ENCODE results near the gene FCER1G. TPM values are rescaled to one million over a fixed set of nuclear protein-coding genes. Genes with fewer than 3 reads are reported as not detected.

Gene FCER1G
- total and polyA plus RNA-seq, 9 of the 15 experiments (the other 6 are each of a cell fraction or from before 2014, with no cell fraction given) = 0.15 to 0.69 (median 0.31) TPM; not detected in 2

DNA sequence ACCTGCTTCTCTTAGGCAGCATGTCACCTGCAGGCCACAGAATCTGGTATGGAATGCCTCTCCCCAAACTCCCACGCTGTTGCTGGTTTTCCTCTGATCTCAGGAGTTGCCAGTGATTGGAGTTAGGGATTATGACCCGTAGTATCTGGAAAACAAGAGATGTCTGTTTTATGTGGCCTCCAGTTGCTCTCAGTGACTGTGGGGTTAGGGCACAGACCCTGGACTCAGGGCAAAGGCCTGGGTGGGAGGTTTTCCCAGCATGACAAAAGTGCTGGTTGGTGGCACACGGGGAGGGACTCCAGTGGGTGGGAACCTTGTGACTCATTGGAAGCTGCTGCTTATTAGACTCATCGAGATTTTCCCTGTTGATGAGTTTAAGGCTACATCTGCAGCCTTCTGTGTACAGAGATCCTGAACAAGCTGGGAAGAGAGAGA lies 23.0 kb downstream of the FCER1G start, which contains the start of gene NR1I3:
Gene NR1I3 (minus strand): TSS at position 165 of the 435 bp plus-strand sequence. CDS start 1,638 bp downstream, outside the sequence.
- Histone ChIP-seq H2AFZ (ENCODE audit: low read depth, low read length) (no peak within 1 kb of the TSS), H3K27ac (ENCODE audit: extremely low read depth, low read depth, low read length) (no peak within 1 kb of the TSS), H4K20me1 (replicated peaks; ENCODE audit: control insufficient read depth, insufficient read depth, low read length) (no peaks in the 10 kb centered on the region), H3K4me3 (no peak within 1 kb of the TSS), H3K79me2 (ENCODE audit: control insufficient read depth, insufficient read depth, low read length) (no peaks in the 10 kb centered on the region), H3K36me3 (ENCODE audit: control insufficient read depth, insufficient read depth, low read length) (no peaks in the 10 kb centered on the region), H3K4me1 (replicated peaks in 1 of 2; ENCODE audit: control insufficient read depth in 2 of 2, insufficient read depth in 2 of 2, low read length in 2 of 2) (peaks cover 14 to 15% of the 10 kb centered on the region in 2 experiments; a peak in 4 of 5 replicates), H3K4me2 (ENCODE audit: insufficient read depth, low read length) (no peak within 1 kb of the TSS), H3K9me3 (replicated peaks; ENCODE audit: control insufficient read depth, insufficient read depth, low read depth, low read length) (no peaks in the 10 kb centered on the region), H3K9me1 (ENCODE audit: control insufficient read depth, insufficient read depth, low read length) (no peaks in the 10 kb centered on the region), H3K9ac (ENCODE audit: insufficient read depth in 1 of 2, low read depth in 2 of 2, low read length in 2 of 2) (peak within 1 kb of the TSS in 1 of 2 experiments; percentile 50; a peak in 1 of 4 replicates), H3K27me3 (ENCODE audit: control insufficient read depth in 2 of 2, insufficient read depth in 2 of 2, low read length in 2 of 2) (no peaks in the 10 kb centered on the region)
- DNase-seq (ENCODE audit: extremely low read depth in 1 of 4, low spot score in 3 of 4) (no peak), ATAC-seq (no peak), FAIRE-seq (peak; percentile 93)
- 9% methylated on average over 4 of the region's 4 CpGs for WGBS (ENCODE audit: insufficient coverage, low coverage, missing lambda C conversion rate)
- ChIA-PET CTCF (ENCODE audit: low intra/inter-chr PET ratio) (no interaction called here), POLR2A (interaction anchor here (0.6 to 0.8 kb wide), 2 partner anchors 11 to 53 kb away, joined by 3 read pairs; no protein-coding TSS in a partner anchor)
- intact Hi-C loops (cut with micrococcal nuclease) = no loop called here
- in situ Hi-C loops (cut with MboI) = no loop called here
- no TSS peak for BruUV-seq (replicated peaks)
- TF ChIP-seq, protein P1, sequence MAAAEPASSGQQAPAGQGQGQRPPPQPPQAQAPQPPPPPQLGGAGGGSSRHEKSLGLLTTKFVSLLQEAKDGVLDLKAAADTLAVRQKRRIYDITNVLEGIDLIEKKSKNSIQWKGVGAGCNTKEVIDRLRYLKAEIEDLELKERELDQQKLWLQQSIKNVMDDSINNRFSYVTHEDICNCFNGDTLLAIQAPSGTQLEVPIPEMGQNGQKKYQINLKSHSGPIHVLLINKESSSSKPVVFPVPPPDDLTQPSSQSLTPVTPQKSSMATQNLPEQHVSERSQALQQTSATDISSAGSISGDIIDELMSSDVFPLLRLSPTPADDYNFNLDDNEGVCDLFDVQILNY (CRISPR knock-in tag; IDR thresholded peaks at IDR 0.05) = no peak
- TF ChIP-seq, protein P2, sequence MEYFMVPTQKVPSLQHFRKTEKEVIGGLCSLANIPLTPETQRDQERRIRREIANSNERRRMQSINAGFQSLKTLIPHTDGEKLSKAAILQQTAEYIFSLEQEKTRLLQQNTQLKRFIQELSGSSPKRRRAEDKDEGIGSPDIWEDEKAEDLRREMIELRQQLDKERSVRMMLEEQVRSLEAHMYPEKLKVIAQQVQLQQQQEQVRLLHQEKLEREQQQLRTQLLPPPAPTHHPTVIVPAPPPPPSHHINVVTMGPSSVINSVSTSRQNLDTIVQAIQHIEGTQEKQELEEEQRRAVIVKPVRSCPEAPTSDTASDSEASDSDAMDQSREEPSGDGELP (CRISPR knock-in tag; IDR thresholded peaks at IDR 0.05; ENCODE audit: borderline replicate concordance) = no peak
- TF ChIP-seq ZNF324 (CRISPR knock-in tag; IDR thresholded peaks at IDR 0.05) (no peak), MAFG (tag; conservative IDR thresholded peaks at IDR 0.05) (no peak), ELF1 (tag; IDR thresholded peaks at IDR 0.05) (no peak), ZNF699 (CRISPR knock-in tag; IDR thresholded peaks at IDR 0.05; ENCODE audit: insufficient replicate concordance) (no peak), CBFB (CRISPR knock-in tag; IDR thresholded peaks at IDR 0.05) (no peak), IFI16 (CRISPR knock-in tag; IDR thresholded peaks at IDR 0.05) (no peak), TCF7L2 (IDR thresholded peaks at IDR 0.05; ENCODE audit: low read depth, low read length) (no peak), ARID2 (IDR thresholded peaks at IDR 0.05) (no peak)
- TF ChIP-seq, protein P3, sequence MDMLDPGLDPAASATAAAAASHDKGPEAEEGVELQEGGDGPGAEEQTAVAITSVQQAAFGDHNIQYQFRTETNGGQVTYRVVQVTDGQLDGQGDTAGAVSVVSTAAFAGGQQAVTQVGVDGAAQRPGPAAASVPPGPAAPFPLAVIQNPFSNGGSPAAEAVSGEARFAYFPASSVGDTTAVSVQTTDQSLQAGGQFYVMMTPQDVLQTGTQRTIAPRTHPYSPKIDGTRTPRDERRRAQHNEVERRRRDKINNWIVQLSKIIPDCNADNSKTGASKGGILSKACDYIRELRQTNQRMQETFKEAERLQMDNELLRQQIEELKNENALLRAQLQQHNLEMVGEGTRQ (CRISPR knock-in tag; IDR thresholded peaks at IDR 0.05) = no peak
- TF ChIP-seq, protein P4, sequence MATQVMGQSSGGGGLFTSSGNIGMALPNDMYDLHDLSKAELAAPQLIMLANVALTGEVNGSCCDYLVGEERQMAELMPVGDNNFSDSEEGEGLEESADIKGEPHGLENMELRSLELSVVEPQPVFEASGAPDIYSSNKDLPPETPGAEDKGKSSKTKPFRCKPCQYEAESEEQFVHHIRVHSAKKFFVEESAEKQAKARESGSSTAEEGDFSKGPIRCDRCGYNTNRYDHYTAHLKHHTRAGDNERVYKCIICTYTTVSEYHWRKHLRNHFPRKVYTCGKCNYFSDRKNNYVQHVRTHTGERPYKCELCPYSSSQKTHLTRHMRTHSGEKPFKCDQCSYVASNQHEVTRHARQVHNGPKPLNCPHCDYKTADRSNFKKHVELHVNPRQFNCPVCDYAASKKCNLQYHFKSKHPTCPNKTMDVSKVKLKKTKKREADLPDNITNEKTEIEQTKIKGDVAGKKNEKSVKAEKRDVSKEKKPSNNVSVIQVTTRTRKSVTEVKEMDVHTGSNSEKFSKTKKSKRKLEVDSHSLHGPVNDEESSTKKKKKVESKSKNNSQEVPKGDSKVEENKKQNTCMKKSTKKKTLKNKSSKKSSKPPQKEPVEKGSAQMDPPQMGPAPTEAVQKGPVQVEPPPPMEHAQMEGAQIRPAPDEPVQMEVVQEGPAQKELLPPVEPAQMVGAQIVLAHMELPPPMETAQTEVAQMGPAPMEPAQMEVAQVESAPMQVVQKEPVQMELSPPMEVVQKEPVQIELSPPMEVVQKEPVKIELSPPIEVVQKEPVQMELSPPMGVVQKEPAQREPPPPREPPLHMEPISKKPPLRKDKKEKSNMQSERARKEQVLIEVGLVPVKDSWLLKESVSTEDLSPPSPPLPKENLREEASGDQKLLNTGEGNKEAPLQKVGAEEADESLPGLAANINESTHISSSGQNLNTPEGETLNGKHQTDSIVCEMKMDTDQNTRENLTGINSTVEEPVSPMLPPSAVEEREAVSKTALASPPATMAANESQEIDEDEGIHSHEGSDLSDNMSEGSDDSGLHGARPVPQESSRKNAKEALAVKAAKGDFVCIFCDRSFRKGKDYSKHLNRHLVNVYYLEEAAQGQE (IDR thresholded peaks at IDR 0.05; ENCODE audit: borderline replicate concordance) = no peak
- TF ChIP-seq, protein P4 (CRISPR knock-in tag; IDR thresholded peaks at IDR 0.05; ENCODE audit: low read depth) = no peak
